DMS153 treated with DMSO at 0.1 percent for 48 hours (cell line): ENCODE results near the gene PPA1.
"Not testable (repeated sequence)": the region's sequence is repeated elsewhere in the genome, so short reads cannot be mapped to it uniquely, and the experiment has no call there.

ENCODE experiments used
- DNase-seq: peaks from one replicate; lab custom pipeline; 2025; ENCODE audit not compliant: unreplicated experiment; lab: John Stamatoyannopoulos, UW

PPA1 gene

GRCh38 chr10:70255329-70256299 lies 22.4 kb upstream of the PPA1 start:
- DNase-seq, result no peak

GRCh38 chr10:70254778-70255328 lies 21.6 kb upstream of the PPA1 start:
- no peak for DNase-seq

GRCh38 chr10:70253878-70254765 lies 20.9 kb upstream of the PPA1 start:
- DNase-seq, result no peak

- no peak for DNase-seq
Measured at GRCh38 chr10:70250961-70251680, 17.9 kb upstream of the PPA1 start.

GRCh38 chr10:70247360-70247759 lies 14.1 kb upstream of the PPA1 start:
- no peak for DNase-seq

- no peak for DNase-seq
Measured at GRCh38 chr10:70241081-70241480, 7.9 kb upstream of the PPA1 start.

- not testable (repeated sequence) for DNase-seq
Measured at GRCh38 chr10:70239986-70240385, 6.8 kb upstream of the PPA1 start.

GRCh38 chr10:70239077-70239976 lies 6.1 kb upstream of the PPA1 start:
- DNase-seq, result not testable (repeated sequence)

- DNase-seq, result not testable (repeated sequence)
Measured at GRCh38 chr10:70237958-70238536, 4.8 kb upstream of the PPA1 start.

GRCh38 chr10:70234668-70235447 lies 1.6 kb upstream of the PPA1 start:
- DNase-seq, result no peak

- DNase-seq, result no peak
Measured at GRCh38 chr10:70233939-70234300, 691 bp upstream of the PPA1 start.

- DNase-seq, result no peak
Measured at GRCh38 chr10:70232859-70233108, 445 bp downstream of the PPA1 start.

- peak; percentile 16 for DNase-seq
Measured at GRCh38 chr10:70232155-70232858, 922 bp downstream of the PPA1 start.

GRCh38 chr10:70228491-70228890 lies 4.7 kb downstream of the PPA1 start:
- no peak for DNase-seq

GRCh38 chr10:70227548-70228320 lies 5.5 kb downstream of the PPA1 start:
- DNase-seq, result no peak

- DNase-seq, result no peak
Measured at GRCh38 chr10:70223728-70224127, 9.5 kb downstream of the PPA1 start.

- DNase-seq, result not testable (repeated sequence)
Measured at GRCh38 chr10:70222811-70223447, 10.3 kb downstream of the PPA1 start.
